B cell (primary cell): ENCODE measurements around the gene PLAC8L1.

Experiments
- EZH2 ChIP-seq: IDR thresholded peaks from 2 replicates; pipeline ENCODE4 v1.6.1; 2012; ENCODE audit warnings: borderline replicate concordance, low read depth, mild to moderate bottlenecking, moderate library complexity, low read length; ENCODE audit not compliant: insufficient read depth, poor library complexity, severe bottlenecking
- TF ChIP-seq, protein P1 (sequence below): fragments of 200-600 bp; IDR thresholded peaks from one replicate; pipeline ENCODE4 v1.8.0; 2022; ENCODE audit warnings: antibody characterized with exemption, mild to moderate bottlenecking

- no peak for TF ChIP-seq EZH2
- TF ChIP-seq, protein P1, sequence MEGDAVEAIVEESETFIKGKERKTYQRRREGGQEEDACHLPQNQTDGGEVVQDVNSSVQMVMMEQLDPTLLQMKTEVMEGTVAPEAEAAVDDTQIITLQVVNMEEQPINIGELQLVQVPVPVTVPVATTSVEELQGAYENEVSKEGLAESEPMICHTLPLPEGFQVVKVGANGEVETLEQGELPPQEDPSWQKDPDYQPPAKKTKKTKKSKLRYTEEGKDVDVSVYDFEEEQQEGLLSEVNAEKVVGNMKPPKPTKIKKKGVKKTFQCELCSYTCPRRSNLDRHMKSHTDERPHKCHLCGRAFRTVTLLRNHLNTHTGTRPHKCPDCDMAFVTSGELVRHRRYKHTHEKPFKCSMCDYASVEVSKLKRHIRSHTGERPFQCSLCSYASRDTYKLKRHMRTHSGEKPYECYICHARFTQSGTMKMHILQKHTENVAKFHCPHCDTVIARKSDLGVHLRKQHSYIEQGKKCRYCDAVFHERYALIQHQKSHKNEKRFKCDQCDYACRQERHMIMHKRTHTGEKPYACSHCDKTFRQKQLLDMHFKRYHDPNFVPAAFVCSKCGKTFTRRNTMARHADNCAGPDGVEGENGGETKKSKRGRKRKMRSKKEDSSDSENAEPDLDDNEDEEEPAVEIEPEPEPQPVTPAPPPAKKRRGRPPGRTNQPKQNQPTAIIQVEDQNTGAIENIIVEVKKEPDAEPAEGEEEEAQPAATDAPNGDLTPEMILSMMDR, result no peak
Measured at GRCh38 chr5:146111409-146111808, 6.0 kb upstream of the PLAC8L1 start.
